Measurements from ENCODE around the gene WNT3A.

- TF ChIP-seq, protein P1, sequence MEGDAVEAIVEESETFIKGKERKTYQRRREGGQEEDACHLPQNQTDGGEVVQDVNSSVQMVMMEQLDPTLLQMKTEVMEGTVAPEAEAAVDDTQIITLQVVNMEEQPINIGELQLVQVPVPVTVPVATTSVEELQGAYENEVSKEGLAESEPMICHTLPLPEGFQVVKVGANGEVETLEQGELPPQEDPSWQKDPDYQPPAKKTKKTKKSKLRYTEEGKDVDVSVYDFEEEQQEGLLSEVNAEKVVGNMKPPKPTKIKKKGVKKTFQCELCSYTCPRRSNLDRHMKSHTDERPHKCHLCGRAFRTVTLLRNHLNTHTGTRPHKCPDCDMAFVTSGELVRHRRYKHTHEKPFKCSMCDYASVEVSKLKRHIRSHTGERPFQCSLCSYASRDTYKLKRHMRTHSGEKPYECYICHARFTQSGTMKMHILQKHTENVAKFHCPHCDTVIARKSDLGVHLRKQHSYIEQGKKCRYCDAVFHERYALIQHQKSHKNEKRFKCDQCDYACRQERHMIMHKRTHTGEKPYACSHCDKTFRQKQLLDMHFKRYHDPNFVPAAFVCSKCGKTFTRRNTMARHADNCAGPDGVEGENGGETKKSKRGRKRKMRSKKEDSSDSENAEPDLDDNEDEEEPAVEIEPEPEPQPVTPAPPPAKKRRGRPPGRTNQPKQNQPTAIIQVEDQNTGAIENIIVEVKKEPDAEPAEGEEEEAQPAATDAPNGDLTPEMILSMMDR (IDR thresholded peaks at IDR 0.05; ENCODE audit: low read length), result no peak
- TF ChIP-seq EZH2 (IDR thresholded peaks at IDR 0.05; ENCODE audit: borderline replicate concordance, low read length), result no peak
These were observed 72.9 kb downstream of the WNT3A start for GRCh38 chr1:228079601-228080263.

Measured in OCI-LY1 (cell line).